Measurements from ENCODE around the gene GALNT17. TPM values are rescaled to one million over a fixed set of nuclear protein-coding genes. Genes with fewer than 3 reads are reported as not detected.

GALNT17 gene
- polyA plus RNA-seq, 2 donors: 1.7 to 6.1 TPM

GRCh38 chr7:71148098-71148497, 16.2 kb downstream of the GALNT17 start:
- peaks cover 0 to 2% of the 10 kb centered on the region in 2 donors for H3K4me1 ChIP-seq (ENCODE audit: control insufficient read depth in 2 of 2, insufficient read depth in 2 of 2, low read length in 1 of 2)
- H3K36me3 ChIP-seq (ENCODE audit: control insufficient read depth in 2 of 2, insufficient read depth in 2 of 2, low read length in 1 of 2): no peaks in the 10 kb centered on the region
- no peaks in the 10 kb centered on the region for H3K27me3 ChIP-seq (ENCODE audit: control insufficient read depth in 1 of 2, insufficient read depth in 2 of 2, low read length in 2 of 2)
- H3K27ac ChIP-seq (ENCODE audit: low read depth in 2 of 2, low read length in 1 of 2): no peak overlapping the region
- H3K4me3 ChIP-seq (ENCODE audit: low read depth in 1 of 2, low read length in 2 of 2): no peak overlapping the region
- H3K9me3 ChIP-seq (ENCODE audit: control insufficient read depth in 2 of 2, insufficient read depth in 1 of 2, low read depth in 1 of 2, low read length in 1 of 2): peaks cover 0 to 3% of the 10 kb centered on the region in 2 donors

GRCh38 chr7:71155236-71155635, 23.3 kb downstream of the GALNT17 start:
- Histone ChIP-seq H3K9me3 (ENCODE audit: control insufficient read depth in 2 of 2, insufficient read depth in 1 of 2, low read depth in 1 of 2, low read length in 1 of 2) (no peaks in the 10 kb centered on the region), H3K27ac (ENCODE audit: low read depth in 2 of 2, low read length in 1 of 2) (no peak overlapping the region), H3K36me3 (ENCODE audit: control insufficient read depth in 2 of 2, insufficient read depth in 2 of 2, low read length in 1 of 2) (no peaks in the 10 kb centered on the region), H3K4me1 (ENCODE audit: control insufficient read depth in 2 of 2, insufficient read depth in 2 of 2, low read length in 1 of 2) (no peaks in the 10 kb centered on the region), H3K27me3 (ENCODE audit: control insufficient read depth in 1 of 2, insufficient read depth in 2 of 2, low read length in 2 of 2) (no peaks in the 10 kb centered on the region), H3K4me3 (ENCODE audit: low read depth in 1 of 2, low read length in 2 of 2) (no peak overlapping the region)
- 92 to 94% methylated on average over 9 of the region's 9 CpGs for WGBS, 2 donors

DNA sequence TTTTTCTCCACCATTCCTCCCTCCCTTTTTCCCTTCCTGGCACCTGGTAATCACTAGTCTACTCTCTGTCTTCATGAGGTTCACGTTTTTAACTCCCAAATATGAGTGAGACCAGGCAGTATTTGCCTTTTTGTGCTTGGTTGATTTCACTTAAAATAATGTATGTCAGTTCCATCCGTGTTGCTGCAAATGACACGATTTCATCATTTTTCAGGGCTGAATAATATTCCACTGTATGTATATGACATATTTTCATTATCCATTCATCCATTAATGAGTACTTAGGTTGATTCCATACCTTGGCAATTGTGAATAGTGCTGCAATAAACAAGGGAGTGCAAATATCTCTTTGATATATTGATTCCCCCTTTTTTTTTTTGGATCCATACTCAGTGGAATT, 25.8 kb downstream of the GALNT17 start:
- no peaks in the 10 kb centered on the region for H3K9me3 ChIP-seq (ENCODE audit: control insufficient read depth in 2 of 2, insufficient read depth in 1 of 2, low read depth in 1 of 2, low read length in 1 of 2)
- no peak overlapping the region for H3K27ac ChIP-seq (ENCODE audit: low read depth in 2 of 2, low read length in 1 of 2)
- H3K4me3 ChIP-seq (ENCODE audit: low read depth in 1 of 2, low read length in 2 of 2): no peak overlapping the region
- H3K27me3 ChIP-seq (ENCODE audit: control insufficient read depth in 1 of 2, insufficient read depth in 2 of 2, low read length in 2 of 2): no peaks in the 10 kb centered on the region
- H3K36me3 ChIP-seq (ENCODE audit: control insufficient read depth in 2 of 2, insufficient read depth in 2 of 2, low read length in 1 of 2): no peaks in the 10 kb centered on the region
- 90 to 92% methylated on average over 3 of the region's 3 CpGs for WGBS, 2 donors
- H3K4me1 ChIP-seq (ENCODE audit: control insufficient read depth in 2 of 2, insufficient read depth in 2 of 2, low read length in 1 of 2): no peaks in the 10 kb centered on the region

DNA sequence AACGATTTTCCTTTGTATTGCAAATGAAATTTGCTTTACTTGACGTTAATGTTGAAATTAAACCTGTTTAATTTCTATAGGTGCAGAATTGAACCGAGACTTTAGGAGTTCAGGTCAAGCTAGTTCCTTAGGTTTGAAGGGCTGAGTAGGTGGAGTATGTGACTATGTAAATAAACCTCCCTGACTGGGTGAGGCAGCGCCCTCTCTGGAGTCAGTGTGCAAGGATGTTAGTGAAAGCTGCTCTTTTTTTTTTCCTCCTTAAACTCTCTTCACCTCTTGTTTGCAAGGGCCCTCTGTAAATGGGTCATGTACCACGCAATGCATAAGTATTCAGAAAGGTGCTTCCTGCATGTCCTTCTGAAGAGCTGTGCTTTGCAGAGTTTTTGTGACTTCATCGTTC, 33.8 kb downstream of the GALNT17 start:
- Histone ChIP-seq H3K9me3 (ENCODE audit: control insufficient read depth in 2 of 2, insufficient read depth in 1 of 2, low read depth in 1 of 2, low read length in 1 of 2) (no peaks in the 10 kb centered on the region), H3K27ac (ENCODE audit: low read depth in 2 of 2, low read length in 1 of 2) (no peak overlapping the region), H3K4me3 (ENCODE audit: low read depth in 1 of 2, low read length in 2 of 2) (no peak overlapping the region), H3K4me1 (ENCODE audit: control insufficient read depth in 2 of 2, insufficient read depth in 2 of 2, low read length in 1 of 2) (no peaks in the 10 kb centered on the region), H3K36me3 (ENCODE audit: control insufficient read depth in 2 of 2, insufficient read depth in 2 of 2, low read length in 1 of 2) (no peaks in the 10 kb centered on the region), H3K27me3 (ENCODE audit: control insufficient read depth in 1 of 2, insufficient read depth in 2 of 2, low read length in 2 of 2) (no peaks in the 10 kb centered on the region)
- WGBS, 2 donors: 78 to 80% methylated on average over 6 of the region's 6 CpGs

DNA sequence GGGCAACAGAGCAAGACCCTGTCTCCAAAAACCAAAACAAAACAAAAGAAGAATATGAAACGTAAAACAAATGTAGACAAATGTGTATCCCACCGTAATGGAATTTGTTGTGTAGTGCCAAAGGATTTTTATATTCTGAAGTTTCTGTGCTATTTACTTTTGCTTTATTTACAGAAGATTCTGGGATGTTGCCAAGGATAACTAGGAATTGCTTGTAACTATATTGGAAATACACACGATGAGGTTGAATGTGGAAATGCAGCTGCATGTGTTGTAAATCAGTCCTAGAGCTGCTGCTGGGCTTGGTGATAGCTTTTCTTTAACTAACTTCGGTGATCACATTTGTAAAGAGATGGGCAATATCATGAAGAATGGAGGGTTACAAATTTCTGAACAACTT, 39.5 kb downstream of the GALNT17 start:
- H3K27me3 ChIP-seq (ENCODE audit: control insufficient read depth in 1 of 2, insufficient read depth in 2 of 2, low read length in 2 of 2): no peaks in the 10 kb centered on the region
- no peaks in the 10 kb centered on the region for H3K9me3 ChIP-seq (ENCODE audit: control insufficient read depth in 2 of 2, insufficient read depth in 1 of 2, low read depth in 1 of 2, low read length in 1 of 2)
- no peaks in the 10 kb centered on the region for H3K4me1 ChIP-seq (ENCODE audit: control insufficient read depth in 2 of 2, insufficient read depth in 2 of 2, low read length in 1 of 2)
- no peak overlapping the region for H3K4me3 ChIP-seq (ENCODE audit: low read depth in 1 of 2, low read length in 2 of 2)
- no peak overlapping the region for H3K27ac ChIP-seq (ENCODE audit: low read depth in 2 of 2, low read length in 1 of 2)
- H3K36me3 ChIP-seq (ENCODE audit: control insufficient read depth in 2 of 2, insufficient read depth in 2 of 2, low read length in 1 of 2): no peaks in the 10 kb centered on the region
- WGBS, 2 donors: 58 to 60% methylated on average over 4 of the region's 4 CpGs

- no peaks in the 10 kb centered on the region for H3K36me3 ChIP-seq (ENCODE audit: control insufficient read depth in 2 of 2, insufficient read depth in 2 of 2, low read length in 1 of 2)
- no peaks in the 10 kb centered on the region for H3K4me1 ChIP-seq (ENCODE audit: control insufficient read depth in 2 of 2, insufficient read depth in 2 of 2, low read length in 1 of 2)
- no peaks in the 10 kb centered on the region for H3K9me3 ChIP-seq (ENCODE audit: control insufficient read depth in 2 of 2, insufficient read depth in 1 of 2, low read depth in 1 of 2, low read length in 1 of 2)
- H3K4me3 ChIP-seq (ENCODE audit: low read depth in 1 of 2, low read length in 2 of 2): no peak overlapping the region
- WGBS, 2 donors: 67 to 71% methylated on average over 7 of the region's 7 CpGs
- no peaks in the 10 kb centered on the region for H3K27me3 ChIP-seq (ENCODE audit: control insufficient read depth in 1 of 2, insufficient read depth in 2 of 2, low read length in 2 of 2)
- H3K27ac ChIP-seq (ENCODE audit: low read depth in 2 of 2, low read length in 1 of 2): no peak overlapping the region
These were observed 42.0 kb downstream of the GALNT17 start for GRCh38 chr7:71173955-71174354.

DNA sequence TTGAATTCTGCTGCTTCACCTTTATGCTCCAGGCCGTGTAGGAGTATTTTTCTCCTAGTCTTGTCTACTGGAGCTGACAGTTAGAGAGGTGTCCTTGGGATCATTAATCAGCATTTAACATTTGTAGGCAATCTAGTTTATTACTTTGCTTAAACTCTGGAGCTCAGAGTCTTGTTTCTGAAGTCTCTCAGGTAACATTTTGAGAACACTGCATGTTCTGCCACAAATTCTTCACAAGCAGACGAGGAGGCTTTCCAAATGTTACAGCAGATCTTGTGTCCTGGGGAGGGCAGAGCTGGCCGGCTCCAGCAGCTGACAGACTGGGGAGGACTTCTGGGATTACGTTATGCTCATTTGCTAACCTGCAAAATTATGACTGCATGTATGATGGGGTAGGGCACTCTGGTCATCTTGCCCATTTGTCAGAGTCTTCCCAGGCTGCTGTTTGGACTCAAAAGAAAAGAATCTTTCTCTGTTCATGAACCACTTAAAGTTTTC, 50.5 kb downstream of the GALNT17 start:
- no peaks in the 10 kb centered on the region for H3K27me3 ChIP-seq (ENCODE audit: control insufficient read depth in 1 of 2, insufficient read depth in 2 of 2, low read length in 2 of 2)
- WGBS, 2 donors: 67 to 70% methylated on average over 4 of the region's 4 CpGs
- H3K9me3 ChIP-seq (ENCODE audit: control insufficient read depth in 2 of 2, insufficient read depth in 1 of 2, low read depth in 1 of 2, low read length in 1 of 2): no peaks in the 10 kb centered on the region
- H3K4me1 ChIP-seq (ENCODE audit: control insufficient read depth in 2 of 2, insufficient read depth in 2 of 2, low read length in 1 of 2): peaks cover 0 to 5% of the 10 kb centered on the region in 2 donors
- H3K27ac ChIP-seq (ENCODE audit: low read depth in 2 of 2, low read length in 1 of 2): no peak overlapping the region
- H3K4me3 ChIP-seq (ENCODE audit: low read depth in 1 of 2, low read length in 2 of 2): no peak overlapping the region
- no peaks in the 10 kb centered on the region for H3K36me3 ChIP-seq (ENCODE audit: control insufficient read depth in 2 of 2, insufficient read depth in 2 of 2, low read length in 1 of 2)

DNA sequence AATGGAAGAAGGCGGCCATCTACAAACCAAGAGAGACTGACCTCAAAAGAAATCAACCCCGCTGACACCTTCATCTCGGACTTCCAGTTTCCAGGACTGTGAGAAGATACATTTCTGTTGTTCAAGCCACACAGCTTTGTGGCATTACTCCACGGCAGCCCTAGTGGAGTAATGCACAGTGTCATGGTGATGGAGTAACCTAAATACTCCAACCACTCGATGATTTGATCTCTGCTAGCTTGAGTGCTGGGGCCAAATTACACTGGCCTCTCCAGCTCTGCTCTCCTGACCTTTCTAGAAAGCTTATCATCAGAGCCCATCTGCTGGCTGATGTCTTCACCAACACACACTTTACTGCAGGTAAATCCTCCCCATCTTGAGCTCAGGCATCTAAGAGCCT, 52.2 kb downstream of the GALNT17 start:
- no peaks in the 10 kb centered on the region for H3K27me3 ChIP-seq (ENCODE audit: control insufficient read depth in 1 of 2, insufficient read depth in 2 of 2, low read length in 2 of 2)
- H3K27ac ChIP-seq (ENCODE audit: low read depth in 2 of 2, low read length in 1 of 2): no peak overlapping the region
- no peak overlapping the region for H3K4me3 ChIP-seq (ENCODE audit: low read depth in 1 of 2, low read length in 2 of 2)
- H3K4me1 ChIP-seq (ENCODE audit: control insufficient read depth in 2 of 2, insufficient read depth in 2 of 2, low read length in 1 of 2): peaks cover 0 to 5% of the 10 kb centered on the region in 2 donors
- no peaks in the 10 kb centered on the region for H3K9me3 ChIP-seq (ENCODE audit: control insufficient read depth in 2 of 2, insufficient read depth in 1 of 2, low read depth in 1 of 2, low read length in 1 of 2)
- 87 to 88% methylated on average over 5 of the region's 5 CpGs for WGBS, 2 donors
- H3K36me3 ChIP-seq (ENCODE audit: control insufficient read depth in 2 of 2, insufficient read depth in 2 of 2, low read length in 1 of 2): no peaks in the 10 kb centered on the region

DNA sequence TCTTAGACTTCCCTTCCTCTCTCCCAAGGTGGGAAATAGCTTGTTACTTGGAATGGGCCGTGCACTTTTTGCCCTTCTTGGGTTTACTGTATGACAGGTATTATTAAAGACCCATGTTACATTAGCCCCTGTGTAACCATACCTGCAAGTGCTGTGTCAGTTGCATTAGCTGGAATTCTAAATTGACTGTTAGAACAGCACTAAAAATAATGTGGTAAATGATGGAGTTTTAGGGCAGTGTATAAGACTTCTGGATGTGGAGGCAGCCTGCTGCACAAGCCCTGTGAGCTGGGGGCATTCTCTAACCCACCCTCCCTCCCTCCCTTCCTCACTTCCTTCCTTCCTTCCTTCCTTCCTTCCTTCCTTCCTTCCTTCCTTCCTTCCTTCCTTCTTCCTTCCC, 52.7 kb downstream of the GALNT17 start:
- Histone ChIP-seq H3K4me3 (ENCODE audit: low read depth in 1 of 2, low read length in 2 of 2) (no peak overlapping the region), H3K36me3 (ENCODE audit: control insufficient read depth in 2 of 2, insufficient read depth in 2 of 2, low read length in 1 of 2) (no peaks in the 10 kb centered on the region), H3K4me1 (ENCODE audit: control insufficient read depth in 2 of 2, insufficient read depth in 2 of 2, low read length in 1 of 2) (peaks cover 0 to 5% of the 10 kb centered on the region in 2 donors), H3K9me3 (ENCODE audit: control insufficient read depth in 2 of 2, insufficient read depth in 1 of 2, low read depth in 1 of 2, low read length in 1 of 2) (peaks cover 0 to 3% of the 10 kb centered on the region in 2 donors), H3K27ac (ENCODE audit: low read depth in 2 of 2, low read length in 1 of 2) (no peak overlapping the region), H3K27me3 (ENCODE audit: control insufficient read depth in 1 of 2, insufficient read depth in 2 of 2, low read length in 2 of 2) (no peaks in the 10 kb centered on the region)
- 78 to 95% methylated on average over 1 of the region's 1 CpG for WGBS, 2 donors

DNA sequence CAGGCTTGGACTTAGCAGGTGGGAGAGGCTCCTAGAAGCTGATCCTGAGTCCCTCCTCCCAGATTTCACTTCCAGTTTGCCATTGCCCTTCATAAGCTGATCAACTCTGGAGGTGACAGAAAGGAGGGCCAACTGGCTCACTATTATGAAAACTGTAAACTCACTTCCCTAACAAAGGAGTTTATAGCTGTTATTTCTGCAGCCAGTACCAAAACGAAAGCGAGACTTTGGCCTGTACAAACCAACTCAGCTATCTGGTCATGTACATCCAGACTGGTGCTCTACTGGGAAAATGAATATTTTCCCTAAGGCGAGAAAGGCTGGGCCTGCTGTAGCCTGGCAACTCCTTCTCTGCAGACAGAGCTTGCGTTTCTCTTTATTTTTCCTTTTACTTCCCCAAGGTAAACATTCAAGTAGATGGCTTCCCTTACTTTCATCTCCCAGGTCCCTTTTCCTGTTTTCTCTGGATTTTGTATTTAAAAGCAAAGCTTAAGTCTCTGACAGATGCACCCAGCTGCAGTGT, 54.7 kb downstream of the GALNT17 start:
- WGBS, 2 donors: 45 to 47% methylated on average over 4 of the region's 4 CpGs
- H3K4me1 ChIP-seq (ENCODE audit: control insufficient read depth in 2 of 2, insufficient read depth in 2 of 2, low read length in 1 of 2): peaks cover 0 to 5% of the 10 kb centered on the region in 2 donors
- H3K4me3 ChIP-seq (ENCODE audit: low read depth in 1 of 2, low read length in 2 of 2): no peak overlapping the region
- no peaks in the 10 kb centered on the region for H3K27me3 ChIP-seq (ENCODE audit: control insufficient read depth in 1 of 2, insufficient read depth in 2 of 2, low read length in 2 of 2)
- peaks cover 0 to 3% of the 10 kb centered on the region in 2 donors for H3K9me3 ChIP-seq (ENCODE audit: control insufficient read depth in 2 of 2, insufficient read depth in 1 of 2, low read depth in 1 of 2, low read length in 1 of 2)
- no peaks in the 10 kb centered on the region for H3K36me3 ChIP-seq (ENCODE audit: control insufficient read depth in 2 of 2, insufficient read depth in 2 of 2, low read length in 1 of 2)
- H3K27ac ChIP-seq (ENCODE audit: low read depth in 2 of 2, low read length in 1 of 2): no peak overlapping the region
